NCI-H1694 treated with DMSO at 0.1 percent for 48 hours (cell line): ENCODE results near the gene NHERF1.

Experiments
- DNase-seq: peaks from one replicate; lab custom pipeline; 2025; lab: John Stamatoyannopoulos, UW

Gene NHERF1

GRCh38 chr17:74732042-74732867, 16.2 kb upstream of the NHERF1 start:
- no peak for DNase-seq

GRCh38 chr17:74733365-74734122, 14.9 kb upstream of the NHERF1 start:
- no peak for DNase-seq

GRCh38 chr17:74734256-74734655, 14.2 kb upstream of the NHERF1 start:
- no peak for DNase-seq

- peak; percentile 69 for DNase-seq
These were observed 11.7 kb upstream of the NHERF1 start, which contains the start of gene RAB37 for GRCh38 chr17:74736513-74737298. Gene RAB37 (plus strand): TSS chr17:74737256. CDS start chr17:74737273, 17 bp downstream.

- DNase-seq, result peak; percentile 78
These were observed 11.0 kb upstream of the NHERF1 start for GRCh38 chr17:74737299-74738050.

GRCh38 chr17:74738051-74738996, 10.1 kb upstream of the NHERF1 start:
- DNase-seq, result peak; percentile 7

GRCh38 chr17:74739227-74739831, 9.1 kb upstream of the NHERF1 start:
- DNase-seq, result no peak

- DNase-seq, result no peak
These were observed 8.3 kb upstream of the NHERF1 start for GRCh38 chr17:74740173-74740572.

- DNase-seq, result no peak
These were observed 7.6 kb upstream of the NHERF1 start for GRCh38 chr17:74740641-74741387.

GRCh38 chr17:74742153-74742515, 6.3 kb upstream of the NHERF1 start:
- no peak for DNase-seq

GRCh38 chr17:74742978-74743545, 5.4 kb upstream of the NHERF1 start:
- DNase-seq, result no peak

- no peak for DNase-seq
These were observed 4.7 kb upstream of the NHERF1 start for GRCh38 chr17:74743755-74744154.

GRCh38 chr17:74744349-74744713, 4.1 kb upstream of the NHERF1 start:
- no peak for DNase-seq

GRCh38 chr17:74744714-74745547, 3.5 kb upstream of the NHERF1 start:
- peak; percentile 40 for DNase-seq

GRCh38 chr17:74745548-74746177, 2.8 kb upstream of the NHERF1 start:
- no peak for DNase-seq

- DNase-seq, result no peak
These were observed 2.1 kb upstream of the NHERF1 start for GRCh38 chr17:74746376-74746775.

GRCh38 chr17:74746922-74747321, 1.5 kb upstream of the NHERF1 start:
- no peak for DNase-seq

GRCh38 chr17:74748279-74748528, 224 bp upstream of the NHERF1 start:
- DNase-seq, result no peak
